HG03378 (cell line): ENCODE measurements around the gene PLXNA4.

ENCODE experiments used
- ATAC-seq: cut with Tn5 transposase; IDR thresholded peaks from one replicate; pipeline ENCODE4 v1.9.1; 2021; ENCODE audit warnings: mild to moderate bottlenecking, moderate library complexity; ENCODE audit not compliant: unreplicated experiment

Gene PLXNA4

DNA sequence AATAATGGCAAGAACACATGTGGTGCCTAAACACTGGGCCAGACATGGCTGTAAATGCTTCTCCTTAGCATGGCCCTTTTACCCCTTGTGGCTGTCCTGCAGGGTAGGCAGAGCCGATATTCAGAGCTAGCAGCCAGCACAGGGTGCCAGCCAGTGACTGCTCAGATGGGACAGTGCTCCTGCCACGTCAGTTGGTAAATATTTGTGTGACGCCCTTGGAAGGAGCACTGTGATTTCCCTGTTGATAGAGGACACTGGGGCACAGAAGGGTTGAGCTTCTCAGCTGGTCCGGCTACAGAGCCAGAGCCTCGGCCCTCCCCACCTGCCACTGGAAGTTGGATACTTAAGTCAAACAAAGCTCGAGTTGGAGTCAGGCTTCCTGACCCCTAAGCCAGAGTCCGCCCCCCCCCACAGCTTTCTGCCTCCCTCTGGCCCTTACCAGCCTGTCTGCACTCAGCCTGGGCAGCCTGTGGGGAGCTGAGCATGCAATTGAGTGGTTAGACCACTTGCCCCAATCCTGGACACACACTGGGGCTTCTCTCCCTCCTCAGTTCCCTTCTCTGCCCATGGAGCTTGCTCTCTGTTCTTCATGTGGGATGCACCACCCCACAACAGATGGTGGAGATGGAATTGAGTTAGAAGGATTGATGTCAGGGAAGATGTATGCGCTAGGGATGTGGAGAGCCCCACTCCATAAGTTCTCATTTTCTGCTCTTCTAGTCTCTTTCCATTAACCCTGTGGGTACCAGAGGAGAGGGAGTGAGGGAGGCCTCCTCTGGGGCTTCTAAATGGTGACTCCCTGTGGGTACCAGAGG lies 350.8 kb downstream of the PLXNA4 start:
- no peak for ATAC-seq

DNA sequence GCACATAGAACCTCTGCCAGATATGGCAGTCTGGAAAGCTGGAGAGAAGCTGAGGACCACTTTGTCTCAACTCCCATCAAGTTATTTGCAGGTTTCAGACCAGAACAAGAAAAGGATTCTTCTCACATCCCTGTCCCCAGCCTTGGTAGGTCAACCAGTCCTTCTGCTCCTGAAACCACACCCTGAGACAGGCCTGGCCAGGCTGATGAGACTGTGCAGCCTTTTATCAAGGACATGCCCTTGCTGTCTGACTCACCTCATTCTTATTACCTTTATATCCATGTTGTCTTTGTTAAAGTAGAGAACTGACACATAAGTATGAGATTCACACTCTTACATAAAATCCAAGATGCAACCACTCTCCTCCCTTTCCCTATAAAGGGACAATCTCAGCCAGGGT lies 354.9 kb downstream of the PLXNA4 start:
- ATAC-seq: no peak

DNA sequence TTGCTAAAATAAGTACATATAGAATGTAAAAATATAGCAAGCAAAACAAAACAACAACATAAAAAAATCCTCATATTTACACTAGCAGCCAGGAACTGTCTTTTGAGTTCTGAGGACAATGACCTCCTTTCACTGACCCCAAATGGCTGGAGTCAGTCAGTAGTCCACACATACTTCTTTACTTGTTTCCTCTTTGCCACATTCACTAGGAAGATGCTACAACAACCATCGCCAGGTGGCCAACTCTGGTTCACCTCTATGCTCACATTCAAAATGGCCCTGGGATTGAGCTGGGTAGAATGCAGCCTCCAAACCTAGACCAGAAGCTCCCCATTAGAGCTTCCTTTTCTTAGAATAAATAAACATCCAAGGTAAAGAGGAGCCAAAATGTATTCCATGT lies 356.2 kb downstream of the PLXNA4 start:
- no peak for ATAC-seq

DNA sequence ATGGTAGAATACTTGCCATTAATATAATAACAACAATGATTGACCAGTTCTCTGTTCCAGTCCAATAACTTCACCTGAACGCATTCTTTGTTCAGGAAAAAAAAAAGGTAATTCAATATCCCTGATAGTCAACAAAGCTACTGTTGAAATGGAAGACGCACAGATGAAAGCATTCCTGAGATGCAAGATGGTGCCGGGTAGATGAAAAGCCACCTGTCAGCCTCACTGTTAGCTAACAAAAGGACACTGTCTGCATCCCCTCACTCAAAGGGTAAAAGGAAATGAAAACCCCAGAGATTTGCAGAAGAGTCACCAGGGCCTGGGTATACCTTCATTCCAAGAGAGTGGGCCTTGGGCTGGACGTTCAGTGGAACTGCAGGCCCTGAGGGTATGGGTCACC lies 357.4 kb downstream of the PLXNA4 start:
- ATAC-seq: no peak

DNA sequence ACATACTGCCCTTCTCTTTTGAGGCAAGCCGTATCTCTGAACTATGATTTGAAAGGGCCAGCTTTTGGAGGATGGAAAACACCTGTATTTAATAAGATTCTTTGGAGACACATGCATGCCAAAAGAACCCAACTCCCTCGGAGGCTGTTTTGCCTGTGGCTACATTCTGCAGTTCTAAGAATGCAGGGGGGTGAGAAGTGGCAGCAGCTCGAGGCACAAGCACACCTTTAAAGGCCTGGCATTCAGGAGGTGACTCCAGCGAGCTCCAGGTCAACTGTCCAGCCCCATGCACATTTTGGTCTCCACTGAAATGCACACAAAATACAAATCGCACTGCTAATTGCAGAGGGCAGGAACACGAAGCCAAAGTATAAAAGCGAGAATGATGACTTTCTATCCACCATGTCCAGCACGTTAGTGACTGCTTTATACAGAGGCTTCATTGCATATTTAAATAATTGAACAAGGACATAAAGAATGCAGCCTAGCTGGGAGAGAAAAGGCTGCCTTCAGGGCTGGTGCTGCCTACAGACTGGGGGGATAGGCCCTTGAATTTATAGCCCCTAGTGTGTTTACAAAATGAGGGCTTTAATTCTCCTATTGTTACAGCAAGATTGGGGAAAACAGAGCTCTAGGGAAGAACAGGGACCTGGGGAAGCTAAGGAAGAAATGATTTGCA lies 359.3 kb downstream of the PLXNA4 start:
- no peak for ATAC-seq

DNA sequence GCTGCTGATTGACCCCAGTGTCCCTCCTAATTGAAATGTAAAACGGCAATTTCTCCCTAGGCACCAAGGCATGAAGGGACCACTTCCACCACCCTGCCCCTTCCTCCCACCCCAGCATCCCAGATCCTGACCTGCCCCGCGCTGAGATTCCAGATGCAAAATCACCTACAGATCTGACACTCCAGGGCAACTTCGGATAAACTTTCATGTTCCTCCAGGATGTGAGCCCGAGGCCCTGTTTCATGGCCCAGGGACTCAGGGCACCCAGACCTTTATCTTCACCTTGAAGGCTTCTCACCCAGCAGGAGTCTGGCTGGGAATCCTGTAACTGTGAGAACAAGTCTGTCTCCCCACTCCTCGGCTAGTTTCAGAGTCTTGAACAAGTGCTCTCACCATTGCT lies 361.8 kb downstream of the PLXNA4 start:
- ATAC-seq: no peak

DNA sequence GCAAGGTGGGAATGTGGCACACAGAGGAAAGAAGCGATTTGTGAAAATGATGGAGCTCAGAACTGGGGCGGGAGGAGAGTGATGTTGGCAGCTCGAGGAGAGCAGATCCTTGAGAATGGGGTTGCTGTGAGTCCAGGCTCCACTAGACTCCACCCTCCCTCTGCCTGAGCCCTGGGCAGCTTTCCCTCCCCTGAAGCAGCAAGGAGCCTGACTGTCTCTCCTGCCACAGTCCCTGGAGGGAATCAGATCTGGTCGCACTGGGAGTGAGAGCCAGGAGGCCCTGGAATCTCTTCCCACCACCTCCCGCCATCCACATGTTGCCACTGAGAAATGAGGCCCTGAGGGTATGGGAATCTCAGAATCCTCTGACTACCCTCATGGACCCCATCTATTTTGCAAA lies 362.7 kb downstream of the PLXNA4 start:
- ATAC-seq: no peak

DNA sequence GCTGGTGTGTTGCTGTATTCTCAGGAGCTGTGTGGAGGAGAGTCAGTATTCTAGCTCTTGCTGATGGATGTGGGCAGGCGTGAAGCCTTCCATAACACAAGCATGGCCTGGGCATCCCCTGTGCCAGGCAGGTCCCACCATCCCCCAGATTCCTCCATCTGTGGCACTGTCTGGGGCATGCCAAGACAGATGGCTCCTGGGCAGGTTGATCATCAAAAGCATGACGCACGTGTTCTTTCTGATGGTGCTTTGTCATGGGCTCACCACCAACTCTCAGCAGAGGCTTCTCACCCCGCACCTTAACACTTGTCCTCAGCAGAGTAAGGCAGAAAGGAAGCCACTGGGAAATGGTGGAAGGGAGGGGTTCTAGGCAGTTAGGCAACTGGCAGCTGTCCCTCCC lies 364.3 kb downstream of the PLXNA4 start:
- ATAC-seq: no peak

DNA sequence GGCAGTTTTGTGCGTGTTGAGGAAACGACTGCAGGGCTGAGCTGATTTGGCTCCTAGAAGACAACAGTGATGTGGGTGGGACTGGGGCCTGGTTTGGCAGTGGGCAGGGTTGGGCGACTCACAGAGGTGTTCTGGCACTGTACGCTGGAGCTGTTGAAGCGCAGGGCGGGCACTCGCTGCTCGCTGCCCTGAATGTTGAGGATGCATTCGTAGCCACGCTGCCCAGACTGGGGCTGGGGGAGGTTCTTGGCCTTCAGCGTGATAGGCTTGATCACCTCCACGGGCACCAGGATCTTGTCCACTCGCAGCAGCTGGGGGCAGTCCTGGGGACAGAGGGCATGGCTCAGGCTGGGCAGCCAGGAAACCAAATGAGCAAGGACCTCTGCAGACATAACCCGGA lies 365.4 kb downstream of the PLXNA4 start:
- ATAC-seq: no peak

DNA sequence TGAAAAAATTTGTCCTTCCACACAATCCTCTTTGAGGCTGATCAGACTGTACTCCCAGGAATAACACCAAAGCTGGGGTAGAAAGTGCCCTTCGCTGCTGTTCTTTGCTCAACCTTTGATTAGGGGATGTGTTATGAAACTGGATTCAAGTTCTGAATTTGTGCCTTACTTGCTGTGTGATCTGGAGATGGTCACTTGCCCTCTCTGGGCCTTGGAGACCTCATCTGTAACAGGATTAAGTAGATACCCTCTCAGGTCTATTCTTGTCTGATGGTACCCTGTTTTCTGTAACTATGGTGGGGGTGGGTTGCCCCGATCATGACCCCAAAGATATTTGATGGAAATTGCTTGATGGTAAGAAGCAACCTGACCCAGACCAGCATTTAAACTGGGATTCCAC lies 368.5 kb downstream of the PLXNA4 start:
- no peak for ATAC-seq

DNA sequence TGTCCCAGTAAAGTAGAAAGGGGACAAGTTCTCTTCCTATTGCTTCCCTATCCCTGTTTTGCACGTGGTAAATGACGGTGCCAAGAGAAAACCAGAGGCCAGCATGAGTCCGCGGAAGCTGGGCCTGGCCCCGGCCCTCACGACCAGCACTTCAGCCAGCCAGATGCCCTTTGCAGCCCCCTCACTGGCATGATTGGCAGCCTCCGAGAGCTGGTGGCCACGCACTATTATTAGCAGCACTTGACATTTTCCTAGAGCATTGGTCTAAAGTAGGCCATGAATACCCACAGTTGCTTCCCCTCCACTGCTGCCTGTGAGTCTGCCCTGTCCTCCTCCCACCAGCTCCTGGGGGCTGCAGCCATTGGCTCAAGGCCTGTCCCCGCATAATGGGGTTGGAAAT lies 369.1 kb downstream of the PLXNA4 start:
- no peak for ATAC-seq

DNA sequence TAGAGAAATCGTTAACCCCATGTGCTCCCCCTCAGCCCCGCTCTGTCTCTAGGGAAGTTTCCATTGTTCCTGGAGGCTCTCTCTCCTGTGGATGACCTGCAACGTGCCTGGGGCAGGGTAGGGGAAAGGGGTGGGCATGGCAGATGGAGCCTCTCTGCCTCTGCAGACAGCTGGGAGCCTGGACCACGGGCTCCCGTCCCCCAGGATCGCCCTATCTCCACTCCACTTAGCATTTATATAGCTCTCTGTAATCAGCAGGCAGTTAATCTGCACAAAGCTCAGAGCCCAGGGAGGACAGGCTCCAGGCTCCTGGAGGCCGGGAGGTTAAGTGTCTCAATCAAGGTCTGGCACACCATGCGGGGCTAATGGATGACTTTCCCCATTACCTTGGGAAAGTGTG lies 369.7 kb downstream of the PLXNA4 start:
- no peak for ATAC-seq

DNA sequence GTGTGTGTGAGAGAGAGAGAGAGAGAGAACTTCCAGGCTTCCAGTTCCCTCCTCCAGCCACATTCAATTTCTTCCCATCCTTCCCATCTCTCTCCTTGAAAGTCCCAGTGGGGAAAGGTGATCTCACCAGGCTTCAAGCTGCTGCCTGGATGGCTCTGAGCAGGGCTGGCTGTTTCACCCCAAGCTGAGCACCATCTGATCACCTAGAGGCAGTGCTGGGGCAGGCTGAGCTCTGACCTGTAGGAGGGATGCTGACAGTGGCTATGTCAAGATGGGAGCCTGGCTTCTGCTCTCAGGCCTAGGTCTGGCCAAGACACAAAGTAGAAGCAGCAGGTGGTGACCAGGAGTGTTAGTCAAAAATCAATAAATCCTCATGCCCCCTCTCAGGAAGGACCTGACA lies 370.8 kb downstream of the PLXNA4 start:
- no peak for ATAC-seq

DNA sequence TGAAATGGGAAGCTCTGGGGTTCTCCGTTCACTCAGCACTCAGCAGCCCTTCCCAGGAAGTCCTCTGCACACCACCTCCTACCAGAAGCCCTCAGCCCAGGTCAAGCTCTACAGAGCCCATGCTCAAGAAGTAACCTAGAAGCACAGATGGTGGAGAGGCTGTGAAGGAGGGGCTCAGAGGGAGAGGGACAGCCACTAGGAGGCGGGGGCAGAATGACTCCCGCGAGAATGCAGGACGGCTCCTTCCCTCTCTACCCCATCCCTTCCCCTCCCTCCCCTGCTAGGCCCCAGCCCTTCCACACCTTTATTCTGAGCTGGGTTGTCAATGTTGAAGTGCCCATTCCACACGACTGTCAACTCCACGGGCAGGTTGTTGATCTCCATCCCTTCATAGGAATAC lies 373.2 kb downstream of the PLXNA4 start:
- no peak for ATAC-seq

DNA sequence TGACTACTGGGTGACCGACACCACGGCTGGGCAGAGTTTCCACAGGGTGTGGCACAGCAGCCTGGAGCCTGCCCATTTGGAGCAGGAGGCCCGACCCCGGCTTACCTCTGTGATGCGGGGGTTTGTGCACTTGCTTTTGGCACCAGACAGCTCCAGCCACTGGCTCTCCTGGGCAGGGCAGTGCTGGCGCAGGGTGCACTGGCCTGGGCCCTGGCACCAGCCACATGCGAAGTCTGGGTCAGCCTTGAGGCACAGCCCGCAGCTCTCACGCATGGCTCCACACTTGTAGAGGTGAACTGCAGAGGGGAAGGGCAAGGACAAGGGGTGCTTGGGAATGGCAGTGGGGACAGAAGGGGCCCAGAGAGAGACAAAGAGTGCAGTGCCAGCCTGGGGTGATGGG lies 373.7 kb downstream of the PLXNA4 start:
- ATAC-seq: no peak

DNA sequence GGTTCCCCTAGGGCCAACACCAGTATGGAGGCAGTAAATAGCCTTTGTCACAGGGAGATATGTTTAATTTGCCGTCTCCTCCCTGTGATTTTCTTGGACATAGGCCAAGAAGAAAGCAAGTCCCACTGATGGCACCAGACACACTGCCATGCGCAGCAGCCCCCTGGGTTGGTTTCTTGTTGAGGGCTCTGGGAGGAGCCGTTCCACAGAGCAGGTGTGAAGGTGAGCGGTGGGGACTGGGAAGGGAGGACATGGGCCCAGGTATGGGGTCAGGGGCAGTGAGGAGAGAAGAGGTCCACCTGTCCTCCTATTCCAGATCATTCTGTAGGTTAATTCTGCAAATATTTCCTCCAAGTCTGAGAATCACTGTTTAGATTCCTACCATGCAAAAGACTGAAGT lies 376.1 kb downstream of the PLXNA4 start:
- no peak for ATAC-seq

DNA sequence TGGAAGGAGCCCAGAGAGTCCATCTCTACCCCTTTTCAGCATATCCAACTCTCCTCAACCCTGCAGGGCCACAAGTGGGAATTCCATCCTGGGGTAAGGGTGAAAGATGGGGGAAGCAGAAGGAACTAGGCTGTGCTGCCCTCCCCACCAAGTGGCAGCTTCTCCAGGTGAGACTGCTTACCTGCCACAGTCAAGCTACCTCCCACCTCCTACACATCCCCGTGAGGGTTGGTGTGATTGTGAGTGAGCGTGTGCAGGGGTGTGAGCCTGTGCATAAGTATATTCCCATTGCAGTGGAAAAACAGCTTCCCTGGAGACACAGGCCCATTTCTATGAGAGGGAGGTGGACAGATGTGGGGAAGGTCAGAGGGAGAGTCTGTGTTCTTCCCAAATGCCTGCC lies 376.6 kb downstream of the PLXNA4 start:
- no peak for ATAC-seq

DNA sequence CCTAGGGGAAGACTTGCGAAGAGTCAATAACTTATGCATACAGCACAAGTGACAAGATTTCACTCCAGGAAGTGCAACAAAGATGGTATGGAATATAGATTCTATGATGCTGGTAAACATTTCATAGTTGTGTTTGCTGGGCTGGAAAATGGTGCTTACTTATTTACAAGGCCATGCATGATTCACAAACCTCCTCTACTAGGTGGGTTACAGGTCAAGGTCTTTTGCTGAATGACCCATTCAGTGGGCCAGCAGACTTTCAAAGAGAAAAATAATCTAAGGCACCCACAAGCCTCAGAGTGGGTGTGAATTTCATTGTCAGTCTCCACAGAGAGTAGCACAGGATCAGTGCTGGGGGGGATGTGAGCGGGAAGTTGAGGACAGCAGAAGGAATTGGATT lies 378.5 kb downstream of the PLXNA4 start:
- ATAC-seq: no peak

DNA sequence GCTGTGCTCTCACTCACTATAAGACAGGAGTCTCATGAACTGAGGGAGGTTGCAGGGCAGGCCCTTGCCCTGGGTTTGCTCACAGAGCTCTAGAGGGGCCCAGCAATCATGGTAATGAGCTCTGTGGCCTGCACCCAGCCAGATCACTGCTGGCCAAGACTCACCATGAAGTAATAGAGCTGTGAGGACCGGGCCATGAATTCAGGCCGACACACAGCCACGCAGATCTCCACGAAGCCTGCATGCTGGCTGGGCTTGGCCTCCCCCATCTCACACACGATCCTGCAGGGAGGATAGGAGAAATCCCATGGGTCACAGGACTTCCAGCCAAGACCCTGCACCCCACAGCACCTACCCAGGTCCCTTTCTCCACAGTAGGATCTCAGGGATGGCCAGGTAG lies 382.4 kb downstream of the PLXNA4 start:
- ATAC-seq: no peak

DNA sequence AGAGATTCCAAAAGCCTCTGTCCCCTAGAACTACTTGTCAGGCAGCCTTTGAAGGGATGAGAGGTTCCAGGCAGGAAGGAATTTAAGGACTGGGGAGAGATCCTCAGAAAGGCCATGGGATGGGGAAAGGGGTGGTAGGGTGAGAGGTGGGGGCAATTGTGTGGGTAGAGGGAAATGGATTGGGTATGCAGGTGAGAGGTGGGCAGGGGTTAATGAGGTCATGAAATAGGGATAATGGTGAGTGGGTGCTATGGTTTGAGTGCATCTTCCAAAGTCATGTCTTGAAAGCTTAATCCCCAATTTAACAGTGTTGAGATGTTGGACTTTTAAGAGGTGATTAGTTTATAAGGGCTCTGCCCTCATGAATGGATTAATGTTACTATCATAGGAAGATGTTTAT lies 383.5 kb downstream of the PLXNA4 start:
- no peak for ATAC-seq

DNA sequence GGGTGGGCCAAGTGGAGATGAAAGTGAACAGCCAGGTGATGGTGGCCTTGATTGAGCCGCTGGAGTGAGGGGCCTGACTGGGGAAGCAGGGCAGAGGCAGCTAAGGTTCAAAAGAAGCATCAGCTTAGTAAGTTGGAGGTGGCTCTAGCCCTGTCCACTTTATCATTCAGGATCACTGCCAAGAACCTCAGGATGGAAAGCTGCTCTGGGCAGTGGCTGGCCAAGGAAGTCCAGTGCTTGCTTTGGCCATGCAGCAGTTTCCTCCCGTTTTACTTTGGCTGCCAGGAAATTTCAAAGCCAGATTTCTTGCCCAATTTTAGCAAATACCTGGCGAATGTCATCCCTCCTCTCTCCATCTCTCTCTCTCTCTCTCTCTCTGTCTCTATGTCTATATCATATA lies 384.9 kb downstream of the PLXNA4 start:
- no peak for ATAC-seq

DNA sequence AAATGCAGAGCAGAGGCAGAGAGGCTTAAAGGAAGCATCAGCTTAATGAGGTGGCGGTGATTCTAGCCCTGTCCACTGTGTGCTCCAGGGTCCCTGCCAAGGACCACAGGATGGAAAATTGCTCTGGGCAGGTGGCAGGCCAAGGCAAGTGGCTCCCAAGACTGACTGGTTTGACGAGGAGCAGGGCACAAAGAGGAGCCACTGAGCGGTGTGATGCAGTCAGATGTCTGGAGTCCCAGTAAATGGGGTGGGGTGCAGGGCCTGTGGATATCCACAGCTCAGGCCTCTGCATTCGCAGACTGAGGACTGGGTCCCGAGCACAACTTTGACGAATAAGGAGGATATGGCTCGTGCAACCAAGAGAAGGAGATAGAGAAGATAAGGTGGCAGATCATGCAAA lies 385.6 kb downstream of the PLXNA4 start:
- ATAC-seq: no peak

DNA sequence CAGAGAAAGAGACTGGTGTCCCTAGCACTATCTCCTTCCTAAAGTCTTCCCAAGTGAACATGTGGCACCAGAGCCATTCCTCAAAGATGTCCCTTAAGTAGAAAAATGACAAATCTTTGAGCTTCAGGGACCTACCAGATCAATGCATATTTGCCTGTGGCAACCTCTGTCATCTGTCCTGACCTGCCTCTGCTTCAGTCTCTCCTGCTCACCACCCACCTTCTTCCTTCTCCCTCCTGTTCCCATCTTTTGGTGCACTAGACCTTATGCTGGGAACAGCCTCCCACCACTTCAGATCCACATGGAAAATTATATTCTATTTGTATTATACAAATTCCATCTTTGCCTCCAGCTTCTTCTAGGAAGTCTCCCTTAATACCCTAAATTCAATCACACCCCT lies 386.4 kb downstream of the PLXNA4 start:
- ATAC-seq: no peak
